GM18526 (cell line): ENCODE data around the gene ZNF644.

Experiments used
- POLR2A ChIP-seq: IDR thresholded peaks from 3 replicates; pipeline ENCODE4 v1.6.1; 2011; ENCODE audit not compliant: insufficient read length; ENCODE audit errors: extremely low read depth

The ZNF644 gene

GRCh38 chr1:90963651-90964050, 58.2 kb downstream of the ZNF644 start:
- no peak for TF ChIP-seq POLR2A

- TF ChIP-seq POLR2A = no peak
Observed at GRCh38 chr1:90963236-90963635, 58.6 kb downstream of the ZNF644 start.

- TF ChIP-seq POLR2A = no peak
Observed at GRCh38 chr1:90959352-90960206, 62.3 kb downstream of the ZNF644 start.

GRCh38 chr1:90957497-90957896, 64.3 kb downstream of the ZNF644 start:
- TF ChIP-seq POLR2A = no peak

GRCh38 chr1:90955769-90956168, 66.1 kb downstream of the ZNF644 start:
- TF ChIP-seq POLR2A = no peak

GRCh38 chr1:90952906-90953305, 68.9 kb downstream of the ZNF644 start:
- no peak for TF ChIP-seq POLR2A

- TF ChIP-seq POLR2A = no peak
Observed at GRCh38 chr1:90951009-90951408, 70.8 kb downstream of the ZNF644 start.

GRCh38 chr1:90948301-90948700, 73.5 kb downstream of the ZNF644 start:
- no peak for TF ChIP-seq POLR2A

- TF ChIP-seq POLR2A = no peak
Observed at GRCh38 chr1:90946630-90947029, 75.2 kb downstream of the ZNF644 start.

- TF ChIP-seq POLR2A = no peak
Observed at GRCh38 chr1:90945287-90945686, 76.5 kb downstream of the ZNF644 start.

GRCh38 chr1:90943966-90944365, 77.9 kb downstream of the ZNF644 start:
- TF ChIP-seq POLR2A = no peak

GRCh38 chr1:90940746-90941145, 81.1 kb downstream of the ZNF644 start:
- no peak for TF ChIP-seq POLR2A

- no peak for TF ChIP-seq POLR2A
Observed at GRCh38 chr1:90936731-90937130, 85.1 kb downstream of the ZNF644 start.

- no peak for TF ChIP-seq POLR2A
Observed at GRCh38 chr1:90936061-90936460, 85.8 kb downstream of the ZNF644 start.

GRCh38 chr1:90926971-90927370, 94.9 kb downstream of the ZNF644 start:
- no peak for TF ChIP-seq POLR2A

- TF ChIP-seq POLR2A = no peak
Observed at GRCh38 chr1:90925928-90926869, 95.6 kb downstream of the ZNF644 start.
